HFF-Myc (cell line): ENCODE measurements around the gene RNF213.

Experiments
- DNase-seq: peaks from one replicate; pipeline ENCODE4 v3.0.0-alpha.2; 2011; ENCODE audit warnings: low read depth; ENCODE audit errors: extremely low read depth
- H3K4me3 ChIP-seq: replicated peaks from 2 replicates; pipeline ENCODE4 v1.5.1; 2011; ENCODE audit warnings: low read depth, mild to moderate bottlenecking, control low read depth, low read length
- TF ChIP-seq, protein P1 (sequence below): IDR thresholded peaks from 2 replicates; pipeline ENCODE4 v1.5.1; 2012; ENCODE audit warnings: mild to moderate bottlenecking, low read depth, low read length, control low read depth; ENCODE audit errors: missing control alignments

RNF213 gene

GRCh38 chr17:80220054-80220735, 40.5 kb upstream of the RNF213 start, which contains the start of the genes SGSH and SLC26A11:
Gene SGSH (minus strand): TSS chr17:80220333. CDS start chr17:80220313, 20 bp downstream.
Gene SLC26A11 (plus strand): TSS chr17:80220427. CDS start chr17:80221561, 1,134 bp downstream.
- TF ChIP-seq, protein P1, sequence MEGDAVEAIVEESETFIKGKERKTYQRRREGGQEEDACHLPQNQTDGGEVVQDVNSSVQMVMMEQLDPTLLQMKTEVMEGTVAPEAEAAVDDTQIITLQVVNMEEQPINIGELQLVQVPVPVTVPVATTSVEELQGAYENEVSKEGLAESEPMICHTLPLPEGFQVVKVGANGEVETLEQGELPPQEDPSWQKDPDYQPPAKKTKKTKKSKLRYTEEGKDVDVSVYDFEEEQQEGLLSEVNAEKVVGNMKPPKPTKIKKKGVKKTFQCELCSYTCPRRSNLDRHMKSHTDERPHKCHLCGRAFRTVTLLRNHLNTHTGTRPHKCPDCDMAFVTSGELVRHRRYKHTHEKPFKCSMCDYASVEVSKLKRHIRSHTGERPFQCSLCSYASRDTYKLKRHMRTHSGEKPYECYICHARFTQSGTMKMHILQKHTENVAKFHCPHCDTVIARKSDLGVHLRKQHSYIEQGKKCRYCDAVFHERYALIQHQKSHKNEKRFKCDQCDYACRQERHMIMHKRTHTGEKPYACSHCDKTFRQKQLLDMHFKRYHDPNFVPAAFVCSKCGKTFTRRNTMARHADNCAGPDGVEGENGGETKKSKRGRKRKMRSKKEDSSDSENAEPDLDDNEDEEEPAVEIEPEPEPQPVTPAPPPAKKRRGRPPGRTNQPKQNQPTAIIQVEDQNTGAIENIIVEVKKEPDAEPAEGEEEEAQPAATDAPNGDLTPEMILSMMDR, result no peak
- H3K4me3 ChIP-seq, result peak within 1 kb of the TSS; percentile 88
- DNase-seq, result no peak

- H3K4me3 ChIP-seq, result peak overlapping the region; percentile 88
- TF ChIP-seq, protein P1, result no peak
- no peak for DNase-seq
Observed at GRCh38 chr17:80220736-80221215, 39.9 kb upstream of the RNF213 start.

DNA sequence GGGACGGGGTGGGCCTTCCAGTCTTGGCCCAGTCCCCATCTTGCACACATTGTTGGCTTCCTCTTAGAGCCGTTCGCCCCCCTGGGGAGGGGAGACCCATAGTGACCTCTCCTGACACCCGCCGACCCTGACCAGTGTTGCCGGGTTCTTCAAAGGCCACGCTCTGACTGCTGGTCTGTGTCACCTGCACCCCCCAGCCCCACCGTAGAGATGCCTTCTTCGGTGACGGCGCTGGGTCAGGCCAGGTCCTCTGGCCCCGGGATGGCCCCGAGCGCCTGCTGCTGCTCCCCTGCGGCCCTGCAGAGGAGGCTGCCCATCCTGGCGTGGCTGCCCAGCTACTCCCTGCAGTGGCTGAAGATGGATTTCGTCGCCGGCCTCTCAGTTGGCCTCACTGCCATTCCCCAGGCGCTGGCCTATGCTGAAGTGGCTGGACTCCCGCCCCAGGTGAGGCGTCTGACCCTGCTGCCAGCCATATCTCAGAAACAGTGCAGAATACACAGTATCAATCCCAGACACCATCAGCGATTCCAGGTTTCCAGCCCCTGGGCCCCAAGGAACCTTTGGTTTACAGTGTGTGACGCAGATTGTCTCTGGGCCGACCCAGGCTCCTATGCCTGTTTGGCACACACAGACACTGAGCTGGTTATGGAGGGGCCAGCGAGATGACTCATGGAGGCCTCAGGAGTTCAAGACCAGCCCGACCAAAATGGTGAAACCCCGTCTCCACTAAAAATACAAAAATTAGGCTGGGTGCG, 39.1 kb upstream of the RNF213 start:
- DNase-seq, result no peak
- TF ChIP-seq, protein P1, result no peak
- peak overlapping the region; percentile 88 for H3K4me3 ChIP-seq

DNA sequence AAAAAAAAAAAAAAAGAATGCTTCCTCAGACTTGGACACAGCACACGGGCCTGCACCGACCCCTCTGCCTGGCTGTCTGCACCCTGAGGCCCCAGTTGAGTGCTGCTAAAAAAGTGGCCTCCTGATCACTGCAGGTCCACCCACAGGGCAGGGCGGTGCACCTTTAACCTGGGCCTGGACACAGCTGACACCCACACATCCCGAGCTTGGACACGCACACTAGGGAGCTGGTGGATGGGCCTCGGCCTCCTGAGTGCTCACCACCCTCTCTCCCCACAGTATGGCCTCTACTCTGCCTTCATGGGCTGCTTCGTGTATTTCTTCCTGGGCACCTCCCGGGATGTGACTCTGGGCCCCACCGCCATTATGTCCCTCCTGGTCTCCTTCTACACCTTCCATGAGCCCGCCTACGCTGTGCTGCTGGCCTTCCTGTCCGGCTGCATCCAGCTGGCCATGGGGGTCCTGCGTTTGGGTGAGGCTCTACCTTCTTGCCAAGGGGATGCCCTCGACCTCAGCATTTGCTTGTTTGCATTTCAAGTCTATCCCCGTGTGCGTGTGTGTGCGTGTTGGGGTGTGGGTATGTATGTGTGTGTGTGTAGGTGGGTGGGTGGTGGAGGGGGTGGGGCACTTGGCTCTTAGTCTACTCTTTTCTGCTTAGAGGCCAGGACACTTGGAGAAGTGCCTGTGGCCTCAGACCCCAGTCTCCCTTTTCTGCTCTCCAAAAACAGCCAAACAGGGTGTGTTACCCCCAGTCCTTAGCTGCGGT, 38.1 kb upstream of the RNF213 start:
- H3K4me3 ChIP-seq, result no peak overlapping the region
- TF ChIP-seq, protein P1, result no peak
- no peak for DNase-seq

- TF ChIP-seq, protein P1, result no peak
- DNase-seq, result no peak
Observed at GRCh38 chr17:80223142-80223815, 37.4 kb upstream of the RNF213 start.

More at GRCh38 chr17:80223142-80223815, 37.4 kb upstream of the RNF213 start:
- H3K4me3 ChIP-seq, result no peak overlapping the region
